OCI-LY7 (cell line): ENCODE results near the gene ARL6.

ENCODE experiments used
- EZH2phosphoT487 ChIP-seq: fragments of 200-600 bp; sonication (generic); IDR thresholded peaks from 2 replicates; pipeline ENCODE4 v1.6.1; 2018; ENCODE audit warnings: low read depth, borderline replicate concordance, mild to moderate bottlenecking, mixed run types, antibody characterized with exemption, low read length, moderate library complexity, mixed read lengths
- TF ChIP-seq, protein P1 (sequence below): fragments of 200-600 bp; sonication (generic); conservative IDR thresholded peaks from 2 replicates; pipeline ENCODE4 v1.5.1; 2014; ENCODE audit warnings: mild to moderate bottlenecking, antibody characterized with exemption, low read length, moderate library complexity, mixed read lengths

DNA sequence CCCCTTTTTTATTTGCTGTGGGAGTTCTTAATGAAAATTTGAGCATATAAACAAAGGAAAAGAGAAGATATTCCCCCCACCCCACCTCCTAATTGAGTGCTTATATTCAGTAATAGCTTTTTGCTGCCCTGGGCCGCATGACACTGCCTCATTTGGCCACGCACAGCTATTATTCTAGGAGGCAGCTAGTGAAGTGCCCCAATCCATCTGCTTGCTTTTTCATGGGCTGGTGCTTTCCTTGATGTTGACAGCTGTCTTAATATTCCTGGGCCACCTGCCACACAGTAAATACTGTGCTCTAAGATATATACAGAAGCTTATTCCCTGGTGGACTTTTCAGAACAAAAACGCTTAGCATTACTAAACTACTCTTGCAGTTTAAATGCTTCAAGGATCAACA, 53.4 kb downstream of the ARL6 start:
- TF ChIP-seq, protein P1, sequence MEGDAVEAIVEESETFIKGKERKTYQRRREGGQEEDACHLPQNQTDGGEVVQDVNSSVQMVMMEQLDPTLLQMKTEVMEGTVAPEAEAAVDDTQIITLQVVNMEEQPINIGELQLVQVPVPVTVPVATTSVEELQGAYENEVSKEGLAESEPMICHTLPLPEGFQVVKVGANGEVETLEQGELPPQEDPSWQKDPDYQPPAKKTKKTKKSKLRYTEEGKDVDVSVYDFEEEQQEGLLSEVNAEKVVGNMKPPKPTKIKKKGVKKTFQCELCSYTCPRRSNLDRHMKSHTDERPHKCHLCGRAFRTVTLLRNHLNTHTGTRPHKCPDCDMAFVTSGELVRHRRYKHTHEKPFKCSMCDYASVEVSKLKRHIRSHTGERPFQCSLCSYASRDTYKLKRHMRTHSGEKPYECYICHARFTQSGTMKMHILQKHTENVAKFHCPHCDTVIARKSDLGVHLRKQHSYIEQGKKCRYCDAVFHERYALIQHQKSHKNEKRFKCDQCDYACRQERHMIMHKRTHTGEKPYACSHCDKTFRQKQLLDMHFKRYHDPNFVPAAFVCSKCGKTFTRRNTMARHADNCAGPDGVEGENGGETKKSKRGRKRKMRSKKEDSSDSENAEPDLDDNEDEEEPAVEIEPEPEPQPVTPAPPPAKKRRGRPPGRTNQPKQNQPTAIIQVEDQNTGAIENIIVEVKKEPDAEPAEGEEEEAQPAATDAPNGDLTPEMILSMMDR, result no peak
- no peak for TF ChIP-seq EZH2phosphoT487
